K562 (cell line): ENCODE results near the gene PLTP. TPM values are rescaled to one million over a fixed set of nuclear protein-coding genes. Genes with fewer than 3 reads are reported as not detected.

ENCODE experiments used
- ATAC-seq: fragments of 200-7000 bp; cut with Tn5 transposase; 3 replicates; pipeline ENCODE4 v1.9.1; 2020; ENCODE audit warnings: moderate library complexity
- BruUV-seq: library from RNA; stranded (reverse); fragments of 400-500 nt; replicated peaks from 2 replicates; lab custom pipeline; 2021; lab: Mats Ljungman, UMichigan
- CTCF ChIA-PET: fragments of 300-600 bp; formaldehyde crosslinking; extraction: SDS; loops from one replicate; lab custom pipeline; 2021; ENCODE audit warnings: low intra/inter-chr PET ratio; lab: Yijun Ruan, JAX
- POLR2A ChIA-PET: fragments of 300-600, 350-650 bp; sonication (Branson Sonifier 250); formaldehyde crosslinking; extraction: SDS; loops from one replicate; lab custom pipeline; 2021; ENCODE audit warnings: antibody characterized with exemption, inconsistent platforms; lab: Yijun Ruan, JAX
- DNase-seq, 4 experiments: peaks; one replicate each; pipeline versions ENCODE4 v3.0.0 to v3.0.0-alpha.2; 2011 to 2018; ENCODE audit warnings: low spot score in 3 of 4, mixed read lengths in 3 of 4; ENCODE audit errors: extremely low read depth in 1 of 4
- FAIRE-seq: peaks from 2 replicates; lab custom pipeline; 2011; peaks lifted over from hg19 to GRCh38; lab: Jason Lieb, UNC
- H2AFZ ChIP-seq: 2 replicates; pipeline ENCODE4 v1.6.0; 2011; ENCODE audit warnings: low read depth, low read length, control low read depth, inconsistent platforms
- H3K27ac ChIP-seq: fragments of 200-600 bp; 3 replicates; pipeline ENCODE4 v1.8.0; 2011; ENCODE audit warnings: low read depth, mild to moderate bottlenecking, control low read depth, inconsistent platforms, low read length, moderate library complexity, mixed read lengths; ENCODE audit errors: extremely low read depth
- H3K27me3 ChIP-seq, 2 experiments: fragments of 300-600 bp in 1 of 2; 2 replicates in 1 of 2; 3 replicates in 1 of 2; pipeline versions ENCODE4 v1.6.0 to v1.8.0; 2011; ENCODE audit warnings: inconsistent platforms in 2 of 2, low read length in 2 of 2, mild to moderate bottlenecking in 1 of 2, mixed read lengths in 1 of 2, moderate library complexity in 1 of 2; ENCODE audit not compliant: control insufficient read depth in 2 of 2, insufficient read depth in 2 of 2
- H3K36me3 ChIP-seq: fragments of 300-600 bp; 3 replicates; pipeline ENCODE4 v1.8.0; 2011; ENCODE audit warnings: mild to moderate bottlenecking, low read length, inconsistent platforms; ENCODE audit not compliant: control insufficient read depth, insufficient read depth
- H3K4me1 ChIP-seq, 2 experiments: fragments of 200-600 bp in 1 of 2; replicated peaks in 1 of 2; 2 replicates in 1 of 2; 3 replicates in 1 of 2; pipeline versions ENCODE4 v1.5.1 to v1.8.0; 2011; ENCODE audit warnings: inconsistent platforms in 2 of 2, low read length in 2 of 2, mild to moderate bottlenecking in 1 of 2, mixed read lengths in 1 of 2, moderate library complexity in 1 of 2; ENCODE audit not compliant: control insufficient read depth in 2 of 2, insufficient read depth in 2 of 2
- H3K4me2 ChIP-seq: 2 replicates; pipeline ENCODE4 v1.6.1; 2011; ENCODE audit warnings: low read length, control low read depth, inconsistent platforms, mixed read lengths; ENCODE audit not compliant: insufficient read depth
- H3K4me3 ChIP-seq: fragments of 200-600 bp; sonication (generic), shearing (Covaris generic); 2 replicates; pipeline ENCODE4 v1.5.1; 2016; ENCODE audit warnings: control low read depth, inconsistent platforms
- H3K79me2 ChIP-seq: fragments of 200-600 bp; 3 replicates; pipeline ENCODE4 v1.8.0; 2011; ENCODE audit warnings: low read length, inconsistent platforms; ENCODE audit not compliant: control insufficient read depth, insufficient read depth
- H3K9ac ChIP-seq, 2 experiments: 2 replicates each; pipeline versions ENCODE4 v1.6.0 to v1.6.1; 2011; ENCODE audit warnings: low read depth in 2 of 2, low read length in 2 of 2, control low read depth in 1 of 2, inconsistent platforms in 1 of 2, mild to moderate bottlenecking in 1 of 2, mixed read lengths in 1 of 2; ENCODE audit not compliant: insufficient read depth in 1 of 2
- H3K9me1 ChIP-seq: one replicate; pipeline ENCODE4 v1.6.0; 2011; ENCODE audit warnings: inconsistent platforms, mild to moderate bottlenecking, low read length, moderate library complexity; ENCODE audit not compliant: control insufficient read depth, insufficient read depth
- H3K9me3 ChIP-seq: replicated peaks from 2 replicates; pipeline ENCODE4 v1.5.1; 2011; ENCODE audit warnings: low read depth, low read length, inconsistent platforms; ENCODE audit not compliant: control insufficient read depth, insufficient read depth
- H4K20me1 ChIP-seq: replicated peaks from 2 replicates; pipeline ENCODE4 v1.6.1; 2011; ENCODE audit warnings: low read length, inconsistent platforms, mixed read lengths; ENCODE audit not compliant: control insufficient read depth, insufficient read depth
- ATF6 ChIP-seq: sonication (generic); formaldehyde crosslinking; IDR thresholded peaks from 2 replicates; pipeline ENCODE4 v1.4.0; 2020; ENCODE audit warnings: mild to moderate bottlenecking, missing genetic modification reagents
- GABPA ChIP-seq: fragments of 200-800 bp; sonication (Bioruptor generic); conservative IDR thresholded peaks from 2 replicates; pipeline ENCODE4 v1.6.1; 2016; ENCODE audit warnings: low read depth, missing genetic modification characterization, missing compliant biosample characterization
- KDM1A ChIP-seq, 2 experiments: fragments of 450-650 bp; IDR thresholded peaks; 2 replicates each; pipeline ENCODE4 v1.6.1; 2016; ENCODE audit warnings: mild to moderate bottlenecking in 2 of 2
- NCOA6 ChIP-seq: fragments of 450-650 bp; IDR thresholded peaks from 2 replicates; pipeline ENCODE4 v1.6.1; 2017; ENCODE audit warnings: mild to moderate bottlenecking
- NFXL1 ChIP-seq: fragments of 450-650 bp; formaldehyde crosslinking; IDR thresholded peaks from 2 replicates; pipeline ENCODE4 v1.4.0; 2021; ENCODE audit warnings: mild to moderate bottlenecking
- RBFOX2 ChIP-seq: fragments of 200-400 bp; formaldehyde crosslinking; IDR thresholded peaks from 2 replicates; pipeline ENCODE4 v1.6.1; 2017; ENCODE audit warnings: low read depth, mild to moderate bottlenecking, low read length, moderate library complexity
- RBM25 ChIP-seq: fragments of 200-400 bp; formaldehyde crosslinking; IDR thresholded peaks from 2 replicates; pipeline ENCODE4 v1.6.1; 2018; ENCODE audit warnings: low read length, low read depth, moderate library complexity; ENCODE audit not compliant: severe bottlenecking
- SMARCA4 ChIP-seq: fragments of 450-650 bp; IDR thresholded peaks from 2 replicates; pipeline ENCODE4 v1.6.1; 2016
- TCF3 ChIP-seq: sonication (generic); formaldehyde crosslinking; IDR thresholded peaks from 2 replicates; pipeline ENCODE4 v1.4.0; 2020; ENCODE audit warnings: mild to moderate bottlenecking, missing genetic modification reagents
- TSC22D4 ChIP-seq: fragments of 450-650 bp; IDR thresholded peaks from 2 replicates; pipeline ENCODE4 v1.6.1; 2016; ENCODE audit warnings: missing genetic modification characterization, missing biosample characterization, control low read depth
- ZBTB8A ChIP-seq: fragments of 450-650 bp; IDR thresholded peaks from 2 replicates; pipeline ENCODE4 v1.6.1; 2018; ENCODE audit warnings: mild to moderate bottlenecking, moderate library complexity; ENCODE audit not compliant: partially characterized antibody
- ZFP36 ChIP-seq: fragments of 150-350 bp; IDR thresholded peaks from 2 replicates; pipeline ENCODE4 v1.6.1; 2018; ENCODE audit warnings: low read length, low read depth; ENCODE audit not compliant: partially characterized antibody
- ZFX ChIP-seq: sonication (generic); formaldehyde crosslinking; IDR thresholded peaks from 2 replicates; pipeline ENCODE4 v1.8.0; 2022; ENCODE audit warnings: mild to moderate bottlenecking, missing genetic modification reagents, moderate library complexity
- ZKSCAN1 ChIP-seq: fragments of 150-350 bp; IDR thresholded peaks from 2 replicates; pipeline ENCODE4 v1.6.1; 2016; ENCODE audit warnings: low read depth, low read length
- WGBS: fragments of 100-300 bp; shearing (Covaris generic); methylation state at CpG from one replicate; pipeline ENCODE4 v1.1.6; 2016; ENCODE audit warnings: low coverage, mixed read lengths; ENCODE audit not compliant: insufficient coverage; ENCODE audit errors: missing lambda C conversion rate; 5-methylcytosine and 5-hydroxymethylcytosine counted together
- in situ Hi-C: fragments of 300-500 bp; cut with MboI; formaldehyde crosslinking; loops from 4 replicates; pipeline ENCODE4 v1.15.0; 2018; ENCODE audit warnings: inconsistent platforms, mixed read lengths
- intact Hi-C: fragments of 100-400 bp; cut with micrococcal nuclease; formaldehyde crosslinking; loops from 2 replicates; pipeline ENCODE4 v1.14.2; 2022
- polyA plus RNA-seq, 8 experiments: library from polyadenylated mRNA; depleted of rRNA in 4 of 8; stranded (reverse) in 5 of 8; unstranded in 3 of 8; fragments of >200 nt; fragmentation: Nextera tagmentation in 2 of 8; fragmentation: Illumina TruSeq in 1 of 8; extraction: Ambion mirVana in 2 of 8; extraction: Trizol in 1 of 8; gene quantifications; 2 replicates each; pipeline versions ENCODE4 v1.2.1 to v1.2.3, GENCODE V29; 2011 to 2014; ENCODE audit warnings: inconsistent platforms in 1 of 8, missing spikeins in 1 of 8
- total RNA-seq, 7 experiments: library from RNA; depleted of rRNA in 6 of 7; stranded (reverse); fragments of >200 nt in 6 of 7; fragmentation: Illumina TruSeq in 2 of 7; extraction: Trizol in 2 of 7; gene quantifications; 2 replicates each; pipeline versions ENCODE4 v1.2.1 to v1.2.3, GENCODE V29; 2011 to 2021; ENCODE audit warnings: low replicate concordance in 1 of 7
- TF ChIP-seq, protein P1 (sequence below): fragments of 250-450 bp; sonication (Bioruptor Pico); IDR thresholded peaks from 2 replicates; pipeline ENCODE4 v1.8.0; 2022; ENCODE audit warnings: moderate library complexity, mild to moderate bottlenecking, inconsistent platforms

The PLTP gene
- total and polyA plus RNA-seq, 9 of the 15 experiments (the other 6 are each of a cell fraction or from before 2014, with no cell fraction given) = 2.8 to 29.3 (median 17.6) TPM

DNA sequence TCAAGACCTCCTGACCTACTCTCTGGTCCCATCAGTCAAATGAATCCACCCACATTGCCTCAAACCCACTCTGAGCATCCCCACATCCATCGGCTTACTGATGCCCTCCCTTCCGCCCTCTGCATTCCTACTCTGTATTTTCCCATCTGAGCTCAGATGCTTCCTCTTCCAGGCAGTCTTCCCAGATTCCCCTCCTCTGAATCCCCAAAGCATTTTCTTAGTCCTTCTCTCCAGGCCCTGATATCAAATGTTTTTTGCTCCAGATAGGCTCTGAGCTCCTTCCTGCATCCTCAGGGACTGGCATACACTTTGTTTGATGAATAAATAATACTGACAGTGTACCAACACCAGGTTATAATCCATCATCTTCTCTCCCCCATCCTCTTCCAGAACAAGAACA lies 3.9 kb downstream of the PLTP start (continued):
- TF ChIP-seq KDM1A (IDR thresholded peaks at IDR 0.05) = peak; percentile 42 to 45; a peak in 3 of 4 replicates
- TF ChIP-seq GABPA (tag) = no peak
- peak; percentile 61 for TF ChIP-seq RBM25
- no peak for TF ChIP-seq NFXL1 (CRISPR knock-in tag)
- TF ChIP-seq SMARCA4 = no peak
- no peak for TF ChIP-seq ATF6
- no peak for TF ChIP-seq ZFX (CRISPR knock-in tag)
- peak; percentile 99 for TF ChIP-seq ZFP36
- TF ChIP-seq, all 486 proteins: peak for 6

GRCh38 chr20:45907219-45907948 lies 4.6 kb downstream of the PLTP start:
- Histone ChIP-seq H3K4me1 (peaks cover 18 to 46% of the 10 kb centered on the region in 2 experiments), H3K79me2 (peaks cover 15% of the 10 kb centered on the region), H2AFZ (no peak overlapping the region), H3K36me3 (peaks cover 19% of the 10 kb centered on the region; the same call in 2 of the 3 replicates), H3K9me3 (no peaks in the 10 kb centered on the region), H3K4me3 (no peak overlapping the region), H3K27me3 (no peaks in the 10 kb centered on the region), H3K27ac (no peak overlapping the region), H3K9me1 (no peaks in the 10 kb centered on the region), H4K20me1 (no peaks in the 10 kb centered on the region), H3K4me2 (no peak overlapping the region), H3K9ac (peak overlapping the region in 1 of 2 experiments; percentile 49; a peak in 2 of 4 replicates)
- intact Hi-C loops (no loop called here), in situ Hi-C loops (no loop called here)
- ChIA-PET CTCF (no interaction called here), POLR2A (interaction anchor here (0.7 to 2.6 kb wide), 3 partner anchors 9 to 12 kb away, joined by 3 to 6 read pairs (median 6); no protein-coding TSS in a partner anchor)
- TF ChIP-seq, protein P1, sequence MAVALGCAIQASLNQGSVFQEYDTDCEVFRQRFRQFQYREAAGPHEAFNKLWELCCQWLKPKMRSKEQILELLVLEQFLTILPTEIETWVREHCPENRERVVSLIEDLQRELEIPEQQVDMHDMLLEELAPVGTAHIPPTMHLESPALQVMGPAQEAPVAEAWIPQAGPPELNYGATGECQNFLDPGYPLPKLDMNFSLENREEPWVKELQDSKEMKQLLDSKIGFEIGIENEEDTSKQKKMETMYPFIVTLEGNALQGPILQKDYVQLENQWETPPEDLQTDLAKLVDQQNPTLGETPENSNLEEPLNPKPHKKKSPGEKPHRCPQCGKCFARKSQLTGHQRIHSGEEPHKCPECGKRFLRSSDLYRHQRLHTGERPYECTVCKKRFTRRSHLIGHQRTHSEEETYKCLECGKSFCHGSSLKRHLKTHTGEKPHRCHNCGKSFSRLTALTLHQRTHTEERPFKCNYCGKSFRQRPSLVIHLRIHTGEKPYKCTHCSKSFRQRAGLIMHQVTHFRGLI (CRISPR knock-in tag) = no peak
- TF ChIP-seq ZKSCAN1 (no peak), NCOA6 (no peak), ZBTB8A (no peak), TSC22D4 (no peak), TCF3 (CRISPR knock-in tag) (no peak), RBFOX2 (peak; percentile 31; the same call in 1 of the 2 replicates)
- DNase-seq (no peak), ATAC-seq (no peak), FAIRE-seq (no peak)
- BruUV-seq = no TSS peak
- 92% methylated on average over 17 of the region's 17 CpGs for WGBS
